Activated naive CD8-positive, alpha-beta T cell treated with anti-CD3 and anti-CD28 coated beads, Interleukin-2, amount 10 ng/mL, durations not matched to agents 7 days and 5 days (primary cell): ENCODE results near the gene DBNL. TPM values are rescaled to one million over a fixed set of nuclear protein-coding genes. Genes with fewer than 3 reads are reported as not detected.
"Not testable (repeated sequence)": the region's sequence is repeated elsewhere in the genome, so short reads cannot be mapped to it uniquely, and the experiment has no call there.

Source experiments
- ATAC-seq: fragments of 150-1000 bp; cut with Tn5 transposase; one replicate; pipeline ENCODE4 v1.10.0; 2021; ENCODE audit warnings: low read depth, moderate library complexity
- POLR2A ChIA-PET: fragments of 350-600 bp; sonication (Branson Sonifier 250); formaldehyde crosslinking; loops from one replicate; lab custom pipeline; 2021; ENCODE audit warnings: antibody characterized with exemption; lab: Charles Lee
- DNase-seq: peaks from one replicate; pipeline ENCODE4 v3.0.0; 2021
- H3K27ac Mint-ChIP-seq: one replicate; pipeline ENCODE4 v1.8.0; 2022; ENCODE audit warnings: mild to moderate bottlenecking, mixed read lengths
- H3K27me3 Mint-ChIP-seq: one replicate; pipeline ENCODE4 v1.8.0; 2022; ENCODE audit warnings: mild to moderate bottlenecking, moderate library complexity, mixed read lengths
- H3K36me3 Mint-ChIP-seq: one replicate; pipeline ENCODE4 v1.8.0; 2021; ENCODE audit warnings: mild to moderate bottlenecking, mixed read lengths
- H3K4me1 Mint-ChIP-seq: one replicate; pipeline ENCODE4 v1.8.0; 2021; ENCODE audit warnings: mixed read lengths
- H3K4me3 Mint-ChIP-seq: one replicate; pipeline ENCODE4 v1.8.0; 2022; ENCODE audit warnings: mild to moderate bottlenecking, moderate library complexity, mixed read lengths
- H3K9me3 Mint-ChIP-seq: one replicate; pipeline ENCODE4 v1.8.0; 2021; ENCODE audit warnings: mixed read lengths
- total RNA-seq, 2 experiments: library from RNA; stranded (reverse); gene quantifications; one replicate each; pipeline ENCODE4 v1.2.3, GENCODE V29; 2021

The DBNL gene
- 100 to 1,000 TPM; 152 to 157 TPM for total RNA-seq

- POLR2A ChIA-PET: interaction anchor here (0.7 to 2.4 kb wide), 15 partner anchors 9 to 1112 kb away, joined by 3 to 22 read pairs (median 4); partner anchors contain the start of genes MRPL32, OGDH, PGAM2 and PSMA2
- DNase-seq (peak; percentile 95), ATAC-seq (peak; percentile 65)
- Mint-ChIP-seq H3K9me3 (no peaks in the 10 kb centered on the region), H3K4me3 (peak within 1 kb of the TSS; percentile 84), H3K4me1 (peaks cover 38% of the 10 kb centered on the region), H3K27ac (peak within 1 kb of the TSS; percentile 95), H3K27me3 (no peaks in the 10 kb centered on the region), H3K36me3 (peaks cover 16% of the 10 kb centered on the region)
Measured at GRCh38 chr7:44044315-44045225, at the start of gene DBNL. Gene DBNL, plus strand, starts transcription at chr7:44044702. Its CDS starts 36 bp downstream, at chr7:44044738.

GRCh38 chr7:43997532-43997931 is 47.0 kb upstream of the DBNL start, which contains the start of gene SPDYE1:
Gene SPDYE1, plus strand, starts transcription at chr7:43997897. Its CDS starts 2,053 bp downstream, at chr7:43999950.
- DNase-seq, H3K36me3 Mint-ChIP-seq, POLR2A ChIA-PET: not testable (repeated sequence)

DNA sequence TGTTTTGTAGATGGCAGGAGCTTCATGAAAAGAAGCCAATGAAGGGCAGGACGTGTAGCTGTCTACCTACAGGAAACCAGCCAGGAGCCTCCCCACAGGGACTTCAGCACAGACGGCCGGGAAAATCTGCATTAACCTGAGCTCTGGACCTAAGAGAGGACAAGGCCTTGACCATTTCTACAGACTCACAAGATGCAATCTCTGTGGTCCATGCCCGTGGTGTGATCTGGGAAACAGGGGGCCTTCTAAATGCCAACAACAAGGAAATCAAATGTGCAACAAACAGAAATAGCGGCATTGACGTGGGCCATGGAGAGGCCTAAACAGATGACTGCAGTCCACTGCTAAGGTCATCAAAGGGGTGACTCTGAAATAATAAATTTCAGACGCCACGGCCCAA is 32.4 kb upstream of the DBNL start:
- H3K27ac Mint-ChIP-seq, DNase-seq, H3K4me1 Mint-ChIP-seq, ATAC-seq, POLR2A ChIA-PET, H3K9me3 Mint-ChIP-seq, H3K36me3 Mint-ChIP-seq, H3K27me3 Mint-ChIP-seq, H3K4me3 Mint-ChIP-seq: not testable (repeated sequence)

More at GRCh38 chr7:43997532-43997931, 47.0 kb upstream of the DBNL start, which contains the start of gene SPDYE1:
- not testable (repeated sequence) for H3K4me1 Mint-ChIP-seq, H3K9me3 Mint-ChIP-seq, H3K4me3 Mint-ChIP-seq, H3K27ac Mint-ChIP-seq, ATAC-seq, H3K27me3 Mint-ChIP-seq

DNA sequence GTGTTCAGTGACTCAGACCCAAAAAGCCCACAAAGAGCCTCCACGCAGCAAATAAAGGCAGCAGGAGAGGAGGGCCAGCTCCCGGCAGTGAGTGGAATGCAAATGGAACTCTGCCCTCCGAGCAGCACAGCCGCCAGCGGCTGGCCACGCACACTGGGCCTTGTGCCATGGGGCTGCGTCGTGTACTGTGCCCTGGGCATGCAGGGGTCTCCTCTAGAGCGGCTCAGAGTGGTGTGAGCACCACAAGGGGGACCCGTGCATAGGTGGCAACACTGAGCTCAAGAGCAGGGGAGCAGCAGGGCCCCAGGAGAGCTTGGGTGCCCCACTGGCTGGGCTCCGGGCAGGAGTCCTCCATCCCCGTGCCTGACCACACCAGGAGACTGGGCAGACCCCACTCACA is 29.4 kb upstream of the DBNL start:
- H3K27me3 Mint-ChIP-seq, ATAC-seq, H3K4me1 Mint-ChIP-seq, H3K4me3 Mint-ChIP-seq, H3K36me3 Mint-ChIP-seq, H3K27ac Mint-ChIP-seq, POLR2A ChIA-PET, DNase-seq, H3K9me3 Mint-ChIP-seq: not testable (repeated sequence)

DNA sequence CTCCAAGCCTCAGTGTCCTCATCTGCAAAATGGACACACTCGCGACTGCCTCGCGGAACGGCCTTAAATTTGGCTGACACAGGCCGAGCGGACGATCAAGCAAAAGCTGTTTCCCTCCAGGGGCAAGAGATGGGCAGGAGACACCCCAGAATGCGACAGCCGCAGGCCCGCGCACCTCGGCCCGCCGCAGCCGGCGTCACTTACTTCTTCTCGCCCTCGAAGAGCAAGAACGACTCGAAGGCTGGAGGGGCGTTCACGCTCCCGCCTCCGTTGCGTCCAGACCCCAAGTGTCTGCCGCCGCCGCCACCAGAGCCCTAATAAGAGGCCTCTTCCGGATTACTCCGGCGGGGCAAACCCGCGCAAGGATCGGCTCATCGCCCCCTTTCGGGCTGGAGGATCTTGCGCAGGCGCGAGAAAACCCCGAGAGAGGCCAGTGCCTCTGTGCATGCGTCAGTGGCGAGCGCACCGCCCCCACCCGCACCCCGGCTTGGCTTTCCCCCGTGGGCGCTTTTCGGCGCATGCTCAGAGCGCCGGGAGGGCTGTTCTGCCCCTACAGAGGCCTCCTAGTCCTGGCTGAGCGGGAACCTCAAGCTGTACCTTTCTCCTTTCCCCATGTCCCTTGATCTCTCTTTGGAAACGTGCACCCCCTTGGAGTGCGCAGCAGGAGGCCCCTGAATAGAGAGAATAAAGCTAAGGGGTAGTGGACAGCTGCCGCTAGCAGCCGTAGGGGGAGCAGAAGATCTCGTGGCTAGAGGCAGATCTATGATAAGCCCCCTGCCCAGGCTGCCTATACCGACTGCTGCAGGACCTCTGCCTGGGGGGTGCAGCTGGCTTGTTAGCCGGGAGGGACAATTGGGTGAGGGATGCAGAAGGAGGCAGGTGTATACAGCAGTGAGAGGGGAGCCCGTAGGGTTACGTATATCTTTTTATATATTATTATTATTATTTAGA is 25.4 kb upstream of the DBNL start:
- not testable (repeated sequence) for H3K27me3 Mint-ChIP-seq, H3K4me1 Mint-ChIP-seq, H3K36me3 Mint-ChIP-seq, H3K9me3 Mint-ChIP-seq
- POLR2A ChIA-PET: interaction anchor here (0.7 to 1.4 kb wide), 2 partner anchors 25 to 115 kb away, joined by 3 to 7 read pairs; partner anchors contain the start of gene DBNL
- ATAC-seq: peak; percentile 97
- Mint-ChIP-seq H3K4me3 (peak overlapping the region; percentile 88), H3K27ac (peak overlapping the region; percentile 83)
- peak; percentile 98 for DNase-seq

DNA sequence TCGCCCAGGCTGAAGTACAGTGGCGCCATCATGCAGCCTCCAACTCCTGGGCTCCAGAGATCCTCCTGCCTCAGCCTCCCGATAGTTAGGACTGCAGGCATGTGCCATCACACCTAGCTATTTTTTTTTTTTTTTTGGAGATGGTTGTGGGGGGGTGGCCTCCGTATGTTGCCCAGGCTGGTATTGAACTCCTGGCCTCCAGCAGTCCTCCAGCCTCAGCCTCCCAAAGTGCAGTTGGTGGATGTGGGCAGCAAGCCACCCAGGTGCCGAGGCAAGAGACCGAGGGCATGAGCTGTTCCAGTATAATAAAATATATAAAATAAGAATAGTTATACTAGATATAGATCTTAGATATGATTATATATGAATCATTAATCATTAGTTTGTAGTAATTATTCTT is 24.7 kb upstream of the DBNL start:
- H3K27me3 Mint-ChIP-seq, H3K36me3 Mint-ChIP-seq, H3K4me3 Mint-ChIP-seq, DNase-seq, H3K4me1 Mint-ChIP-seq, ATAC-seq, H3K9me3 Mint-ChIP-seq, H3K27ac Mint-ChIP-seq: not testable (repeated sequence)
- POLR2A ChIA-PET: interaction anchor here (0.7 to 1.4 kb wide), 4 partner anchors 25 to 181 kb away, joined by 3 to 7 read pairs (median 3); partner anchors contain the start of genes DBNL and YKT6

GRCh38 chr7:44022069-44022468 is 22.4 kb upstream of the DBNL start:
- H3K36me3 Mint-ChIP-seq, H3K27me3 Mint-ChIP-seq, H3K27ac Mint-ChIP-seq, ATAC-seq, H3K9me3 Mint-ChIP-seq, POLR2A ChIA-PET, DNase-seq, H3K4me3 Mint-ChIP-seq, H3K4me1 Mint-ChIP-seq: not testable (repeated sequence)

GRCh38 chr7:44022796-44023467 is 21.6 kb upstream of the DBNL start:
- DNase-seq, H3K27ac Mint-ChIP-seq, ATAC-seq, H3K36me3 Mint-ChIP-seq, H3K9me3 Mint-ChIP-seq, H3K4me3 Mint-ChIP-seq, POLR2A ChIA-PET, H3K27me3 Mint-ChIP-seq, H3K4me1 Mint-ChIP-seq: not testable (repeated sequence)

GRCh38 chr7:44029433-44029832 is 15.1 kb upstream of the DBNL start:
- not testable (repeated sequence) for H3K4me1 Mint-ChIP-seq, H3K27me3 Mint-ChIP-seq, DNase-seq

DNA sequence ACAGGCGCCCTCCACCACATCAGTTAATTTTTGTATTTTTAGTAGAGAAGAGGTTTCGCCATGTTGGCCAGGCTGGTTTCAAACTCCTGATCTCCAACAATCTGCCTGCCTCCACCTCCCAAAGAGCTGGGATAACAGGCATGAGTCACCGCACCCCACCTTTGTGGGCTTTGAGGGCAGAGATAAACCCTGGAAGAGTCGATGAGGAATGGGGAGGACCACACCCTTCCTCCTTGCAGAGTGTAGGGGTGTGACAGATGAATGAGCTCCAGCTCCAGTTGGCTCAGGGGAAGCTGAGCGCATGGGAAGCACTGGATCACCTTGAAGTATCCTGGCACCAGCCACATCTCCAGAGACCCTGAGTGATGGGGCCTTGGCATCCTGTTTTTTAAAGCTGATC is 14.5 kb upstream of the DBNL start:
- H3K36me3 Mint-ChIP-seq, H3K27ac Mint-ChIP-seq, ATAC-seq: not testable (repeated sequence)

More at GRCh38 chr7:44029433-44029832, 15.1 kb upstream of the DBNL start:
- H3K36me3 Mint-ChIP-seq, H3K9me3 Mint-ChIP-seq, POLR2A ChIA-PET, H3K4me3 Mint-ChIP-seq, ATAC-seq, H3K27ac Mint-ChIP-seq: not testable (repeated sequence)

DNA sequence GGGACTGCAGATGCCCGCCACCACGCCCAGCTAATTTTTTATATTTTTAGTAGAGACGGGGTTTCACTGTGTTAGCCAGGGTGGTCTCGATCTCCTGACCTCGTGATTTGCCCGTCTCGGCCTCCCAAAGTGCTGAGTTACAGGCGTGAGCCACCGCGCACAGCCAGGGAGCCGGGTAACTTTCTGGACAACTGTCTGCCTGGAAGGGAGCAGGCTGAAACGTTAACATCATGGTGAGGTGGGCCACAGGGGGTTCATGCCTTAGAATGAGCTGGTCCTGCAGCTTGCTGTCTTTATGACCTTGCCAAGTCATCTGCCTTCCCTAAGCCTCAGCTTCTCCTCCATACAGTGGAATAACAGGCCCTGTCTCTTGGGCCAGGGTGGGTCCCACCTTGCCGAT is 13.2 kb upstream of the DBNL start:
- ATAC-seq, H3K27me3 Mint-ChIP-seq, H3K27ac Mint-ChIP-seq, H3K4me1 Mint-ChIP-seq, H3K36me3 Mint-ChIP-seq, H3K9me3 Mint-ChIP-seq, H3K4me3 Mint-ChIP-seq, POLR2A ChIA-PET, DNase-seq: not testable (repeated sequence)

More for the DNA sequence above, 14.5 kb upstream of the DBNL start:
- H3K27me3 Mint-ChIP-seq, H3K9me3 Mint-ChIP-seq, H3K4me3 Mint-ChIP-seq, POLR2A ChIA-PET, DNase-seq, H3K4me1 Mint-ChIP-seq: not testable (repeated sequence)

GRCh38 chr7:44032031-44032430 is 12.5 kb upstream of the DBNL start:
- H3K27me3 Mint-ChIP-seq, H3K9me3 Mint-ChIP-seq, H3K36me3 Mint-ChIP-seq, POLR2A ChIA-PET, H3K4me1 Mint-ChIP-seq, ATAC-seq, DNase-seq, H3K27ac Mint-ChIP-seq, H3K4me3 Mint-ChIP-seq: not testable (repeated sequence)
